ENCODE data around the gene TNKS1BP1.

TNKS1BP1 gene

GRCh38 chr11:57354699-57355098 is 29.9 kb upstream of the TNKS1BP1 start:
- TF ChIP-seq, protein P1, sequence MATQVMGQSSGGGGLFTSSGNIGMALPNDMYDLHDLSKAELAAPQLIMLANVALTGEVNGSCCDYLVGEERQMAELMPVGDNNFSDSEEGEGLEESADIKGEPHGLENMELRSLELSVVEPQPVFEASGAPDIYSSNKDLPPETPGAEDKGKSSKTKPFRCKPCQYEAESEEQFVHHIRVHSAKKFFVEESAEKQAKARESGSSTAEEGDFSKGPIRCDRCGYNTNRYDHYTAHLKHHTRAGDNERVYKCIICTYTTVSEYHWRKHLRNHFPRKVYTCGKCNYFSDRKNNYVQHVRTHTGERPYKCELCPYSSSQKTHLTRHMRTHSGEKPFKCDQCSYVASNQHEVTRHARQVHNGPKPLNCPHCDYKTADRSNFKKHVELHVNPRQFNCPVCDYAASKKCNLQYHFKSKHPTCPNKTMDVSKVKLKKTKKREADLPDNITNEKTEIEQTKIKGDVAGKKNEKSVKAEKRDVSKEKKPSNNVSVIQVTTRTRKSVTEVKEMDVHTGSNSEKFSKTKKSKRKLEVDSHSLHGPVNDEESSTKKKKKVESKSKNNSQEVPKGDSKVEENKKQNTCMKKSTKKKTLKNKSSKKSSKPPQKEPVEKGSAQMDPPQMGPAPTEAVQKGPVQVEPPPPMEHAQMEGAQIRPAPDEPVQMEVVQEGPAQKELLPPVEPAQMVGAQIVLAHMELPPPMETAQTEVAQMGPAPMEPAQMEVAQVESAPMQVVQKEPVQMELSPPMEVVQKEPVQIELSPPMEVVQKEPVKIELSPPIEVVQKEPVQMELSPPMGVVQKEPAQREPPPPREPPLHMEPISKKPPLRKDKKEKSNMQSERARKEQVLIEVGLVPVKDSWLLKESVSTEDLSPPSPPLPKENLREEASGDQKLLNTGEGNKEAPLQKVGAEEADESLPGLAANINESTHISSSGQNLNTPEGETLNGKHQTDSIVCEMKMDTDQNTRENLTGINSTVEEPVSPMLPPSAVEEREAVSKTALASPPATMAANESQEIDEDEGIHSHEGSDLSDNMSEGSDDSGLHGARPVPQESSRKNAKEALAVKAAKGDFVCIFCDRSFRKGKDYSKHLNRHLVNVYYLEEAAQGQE (IDR thresholded peaks at IDR 0.05; ENCODE audit: insufficient read depth in 1 of 2, low read depth in 2 of 2, low read length in 2 of 2), result no peak
- TF ChIP-seq FOXP2 (optimal IDR thresholded peaks at IDR 0.05; ENCODE audit: borderline replicate concordance, extremely low read depth, extremely low read length, insufficient read depth), result no peak
- no peak for TF ChIP-seq SIN3A (IDR thresholded peaks at IDR 0.05; ENCODE audit: borderline replicate concordance, insufficient read depth, low read length)
- no peak for TF ChIP-seq TAF1 (IDR thresholded peaks at IDR 0.05; ENCODE audit: borderline replicate concordance, insufficient read depth, low read length)
- TF ChIP-seq POLR2AphosphoS5 (IDR thresholded peaks at IDR 0.05; ENCODE audit: low read depth, low read length), result no peak

DNA sequence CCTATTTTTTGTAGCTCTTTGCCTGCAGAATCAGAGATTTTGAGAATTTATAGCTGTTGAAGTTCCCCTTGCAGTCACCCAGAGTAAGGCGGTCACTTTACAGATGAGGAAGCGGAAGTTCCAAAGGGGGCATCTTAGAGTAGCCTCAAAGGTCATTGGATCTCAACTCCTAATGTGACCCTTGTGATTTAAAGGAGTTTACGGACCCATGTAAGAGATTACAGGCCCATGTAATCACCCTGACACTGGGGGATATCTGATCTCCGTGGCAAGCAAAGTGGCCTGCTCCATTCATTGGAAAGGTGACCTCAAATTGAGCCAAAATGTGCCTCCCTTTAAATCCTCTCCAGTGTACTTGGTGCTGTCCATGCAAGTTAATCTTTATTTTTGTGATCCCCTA is 29.1 kb upstream of the TNKS1BP1 start:
- TF ChIP-seq FOXP2 (optimal IDR thresholded peaks at IDR 0.05; ENCODE audit: borderline replicate concordance, extremely low read depth, extremely low read length, insufficient read depth) (no peak), SIN3A (IDR thresholded peaks at IDR 0.05; ENCODE audit: borderline replicate concordance, insufficient read depth, low read length) (no peak), POLR2AphosphoS5 (IDR thresholded peaks at IDR 0.05; ENCODE audit: low read depth, low read length) (no peak)

DNA sequence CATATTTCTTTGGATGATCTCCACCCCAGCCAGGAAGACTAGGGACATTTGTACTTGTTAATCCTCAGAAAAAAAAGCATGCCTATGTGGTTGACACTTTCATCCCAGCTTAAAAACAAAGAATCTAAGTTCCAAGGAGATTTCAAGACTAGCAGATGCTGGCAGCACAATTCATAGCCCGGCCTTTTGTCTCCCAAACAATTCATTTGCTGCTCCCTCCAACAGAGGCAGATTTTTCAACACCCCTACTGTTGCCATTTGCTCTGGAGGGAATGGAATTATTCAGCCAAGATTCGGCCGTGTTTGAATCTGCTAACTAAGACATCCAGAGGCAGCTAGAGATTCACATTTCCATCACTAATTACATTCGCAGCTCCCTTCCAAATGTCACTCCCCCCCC is 28.7 kb upstream of the TNKS1BP1 start:
- TF ChIP-seq, protein P1 (IDR thresholded peaks at IDR 0.05; ENCODE audit: insufficient read depth in 1 of 2, low read depth in 2 of 2, low read length in 2 of 2), result no peak
- TF ChIP-seq POLR2AphosphoS5 (IDR thresholded peaks at IDR 0.05; ENCODE audit: low read depth, low read length) (no peak), FOXP2 (optimal IDR thresholded peaks at IDR 0.05; ENCODE audit: borderline replicate concordance, extremely low read depth, extremely low read length, insufficient read depth) (no peak), SIN3A (IDR thresholded peaks at IDR 0.05; ENCODE audit: borderline replicate concordance, insufficient read depth, low read length) (no peak), TAF1 (IDR thresholded peaks at IDR 0.05; ENCODE audit: borderline replicate concordance, insufficient read depth, low read length) (no peak)

DNA sequence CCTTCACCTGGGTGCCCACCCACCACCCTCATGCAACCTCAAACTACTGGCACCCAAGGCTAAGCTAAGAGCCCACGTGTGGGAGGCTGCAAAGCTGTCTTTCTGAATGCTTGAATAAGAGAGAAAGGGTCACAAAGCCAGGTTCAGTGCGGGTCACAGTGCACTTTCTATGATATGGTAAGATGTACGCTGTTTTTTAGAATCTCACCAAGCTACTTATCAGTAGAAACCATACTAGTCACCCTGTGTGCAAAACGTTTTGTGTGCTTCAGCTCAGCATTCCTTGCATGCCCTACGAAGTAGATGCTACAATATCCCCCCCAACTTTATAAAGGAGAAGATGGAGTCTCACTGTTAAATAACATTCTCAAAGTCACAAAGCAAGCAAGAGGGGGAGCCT is 28.3 kb upstream of the TNKS1BP1 start:
- no peak for TF ChIP-seq POLR2AphosphoS5 (IDR thresholded peaks at IDR 0.05; ENCODE audit: low read depth, low read length)
- TF ChIP-seq, protein P1 (IDR thresholded peaks at IDR 0.05; ENCODE audit: insufficient read depth in 1 of 2, low read depth in 2 of 2, low read length in 2 of 2), result no peak
- TF ChIP-seq FOXP2 (optimal IDR thresholded peaks at IDR 0.05; ENCODE audit: borderline replicate concordance, extremely low read depth, extremely low read length, insufficient read depth), result no peak
- no peak for TF ChIP-seq SIN3A (IDR thresholded peaks at IDR 0.05; ENCODE audit: borderline replicate concordance, insufficient read depth, low read length)
- TF ChIP-seq TAF1 (IDR thresholded peaks at IDR 0.05; ENCODE audit: borderline replicate concordance, insufficient read depth, low read length), result no peak

DNA sequence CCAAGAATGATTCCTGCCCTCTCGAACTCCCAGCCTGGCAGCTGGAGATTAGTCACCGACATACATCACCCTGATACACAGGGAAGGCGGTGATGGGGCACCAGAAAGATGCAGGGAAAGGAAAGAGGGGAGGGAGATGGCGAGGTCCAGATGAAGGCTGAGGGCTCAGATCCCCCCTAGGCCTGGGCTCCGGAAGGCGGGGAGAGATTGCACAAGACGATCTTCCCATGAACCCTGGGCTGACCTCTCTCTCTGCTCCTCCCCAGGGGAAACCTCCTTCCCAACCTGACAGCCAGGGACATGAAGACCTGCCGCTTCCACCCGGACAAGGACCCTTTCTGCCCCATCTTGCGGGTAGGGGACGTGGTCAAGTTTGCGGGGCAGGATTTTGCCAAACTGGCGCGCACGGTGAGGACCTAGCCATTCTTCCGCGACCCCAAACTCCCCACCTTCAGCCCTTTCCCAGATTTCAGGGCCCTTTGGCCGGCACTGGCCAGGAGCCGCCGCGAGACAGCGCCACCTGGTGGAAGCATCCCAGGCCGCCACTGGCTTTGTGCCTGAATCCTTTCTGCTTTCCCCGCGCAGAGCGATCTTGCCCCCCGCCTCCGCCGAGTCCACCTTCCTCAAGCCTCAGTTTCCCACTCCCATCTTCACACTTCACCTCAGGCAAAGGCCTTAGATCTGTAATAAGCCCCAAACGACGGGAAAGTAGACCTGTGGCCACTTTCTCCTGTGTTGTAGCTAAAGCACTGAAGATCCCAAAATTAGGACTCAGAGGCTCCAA is 24.9 kb upstream of the TNKS1BP1 start:
- TF ChIP-seq POLR2AphosphoS5 (IDR thresholded peaks at IDR 0.05; ENCODE audit: low read depth, low read length) (no peak), TAF1 (IDR thresholded peaks at IDR 0.05; ENCODE audit: borderline replicate concordance, insufficient read depth, low read length) (no peak), SIN3A (IDR thresholded peaks at IDR 0.05; ENCODE audit: borderline replicate concordance, insufficient read depth, low read length) (no peak), FOXP2 (optimal IDR thresholded peaks at IDR 0.05; ENCODE audit: borderline replicate concordance, extremely low read depth, extremely low read length, insufficient read depth) (peak; percentile 60)
